Measurements from ENCODE around the gene CEP57.

GRCh38 chr11:95850137-95850536 is 59.8 kb downstream of the CEP57 start:
- TF ChIP-seq CTCF (conservative IDR thresholded peaks at IDR 0.05 in 1 of 2, IDR thresholded peaks at IDR 0.05 in 1 of 2; ENCODE audit: low read depth in 1 of 2, low read length in 2 of 2) (no peak), EZH2 (IDR thresholded peaks at IDR 0.05; ENCODE audit: low read length, missing control alignments) (no peak)

All from fibroblast of lung (primary cell).